Gastroesophageal sphincter (tissue), 3 donors: ENCODE data around the gene MISP3.

Experiments
- EP300 ChIP-seq: sonication (generic); formaldehyde crosslinking; IDR thresholded peaks from one replicate; pipeline ENCODE4 v1.6.1; 2017; ENCODE audit warnings: antibody characterized with exemption, mild to moderate bottlenecking
- POLR2A ChIP-seq, 2 donors: fragments of 450-650 bp; IDR thresholded peaks; one replicate each; pipeline ENCODE4 v1.6.1; 2017; ENCODE audit warnings: antibody characterized with exemption in 2 of 2, mild to moderate bottlenecking in 2 of 2, moderate library complexity in 1 of 2
- TF ChIP-seq, protein P1 (sequence below), 4 experiments: fragments of 200-600 bp in 2 of 4; fragments of 450-650 bp in 2 of 4; sonication (generic) in 1 of 4; IDR thresholded peaks; one replicate each; pipeline ENCODE4 v1.5.1; 2017 to 2019; ENCODE audit warnings: antibody characterized with exemption in 4 of 4, mild to moderate bottlenecking in 2 of 4, moderate library complexity in 2 of 4

GRCh38 chr19:14059093-14059480 is 13.5 kb upstream of the MISP3 start:
- TF ChIP-seq EP300, result no peak
- TF ChIP-seq, protein P1, sequence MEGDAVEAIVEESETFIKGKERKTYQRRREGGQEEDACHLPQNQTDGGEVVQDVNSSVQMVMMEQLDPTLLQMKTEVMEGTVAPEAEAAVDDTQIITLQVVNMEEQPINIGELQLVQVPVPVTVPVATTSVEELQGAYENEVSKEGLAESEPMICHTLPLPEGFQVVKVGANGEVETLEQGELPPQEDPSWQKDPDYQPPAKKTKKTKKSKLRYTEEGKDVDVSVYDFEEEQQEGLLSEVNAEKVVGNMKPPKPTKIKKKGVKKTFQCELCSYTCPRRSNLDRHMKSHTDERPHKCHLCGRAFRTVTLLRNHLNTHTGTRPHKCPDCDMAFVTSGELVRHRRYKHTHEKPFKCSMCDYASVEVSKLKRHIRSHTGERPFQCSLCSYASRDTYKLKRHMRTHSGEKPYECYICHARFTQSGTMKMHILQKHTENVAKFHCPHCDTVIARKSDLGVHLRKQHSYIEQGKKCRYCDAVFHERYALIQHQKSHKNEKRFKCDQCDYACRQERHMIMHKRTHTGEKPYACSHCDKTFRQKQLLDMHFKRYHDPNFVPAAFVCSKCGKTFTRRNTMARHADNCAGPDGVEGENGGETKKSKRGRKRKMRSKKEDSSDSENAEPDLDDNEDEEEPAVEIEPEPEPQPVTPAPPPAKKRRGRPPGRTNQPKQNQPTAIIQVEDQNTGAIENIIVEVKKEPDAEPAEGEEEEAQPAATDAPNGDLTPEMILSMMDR (IDR thresholded peaks at IDR 0.05), result peak in 3 of 4 experiments; percentile 23 to 63 (median 43)
- no peak for TF ChIP-seq POLR2A (IDR thresholded peaks at IDR 0.05)
